Dedifferentiated amniotic fluid mesenchymal stem cell (primary cell): Measurements from ENCODE around the gene MAST1.
A peak's percentile ranks its signal among the peaks of the same experiment; 100 is the strongest.
"Not testable (repeated sequence)": the region's sequence is repeated elsewhere in the genome, so short reads cannot be mapped to it uniquely, and the experiment has no call there.

Experiments used
- DNase-seq: peaks from one replicate; pipeline ENCODE4 v3.0.0-alpha.2; 2016; ENCODE audit errors: extremely low spot score

MAST1 gene

DNA sequence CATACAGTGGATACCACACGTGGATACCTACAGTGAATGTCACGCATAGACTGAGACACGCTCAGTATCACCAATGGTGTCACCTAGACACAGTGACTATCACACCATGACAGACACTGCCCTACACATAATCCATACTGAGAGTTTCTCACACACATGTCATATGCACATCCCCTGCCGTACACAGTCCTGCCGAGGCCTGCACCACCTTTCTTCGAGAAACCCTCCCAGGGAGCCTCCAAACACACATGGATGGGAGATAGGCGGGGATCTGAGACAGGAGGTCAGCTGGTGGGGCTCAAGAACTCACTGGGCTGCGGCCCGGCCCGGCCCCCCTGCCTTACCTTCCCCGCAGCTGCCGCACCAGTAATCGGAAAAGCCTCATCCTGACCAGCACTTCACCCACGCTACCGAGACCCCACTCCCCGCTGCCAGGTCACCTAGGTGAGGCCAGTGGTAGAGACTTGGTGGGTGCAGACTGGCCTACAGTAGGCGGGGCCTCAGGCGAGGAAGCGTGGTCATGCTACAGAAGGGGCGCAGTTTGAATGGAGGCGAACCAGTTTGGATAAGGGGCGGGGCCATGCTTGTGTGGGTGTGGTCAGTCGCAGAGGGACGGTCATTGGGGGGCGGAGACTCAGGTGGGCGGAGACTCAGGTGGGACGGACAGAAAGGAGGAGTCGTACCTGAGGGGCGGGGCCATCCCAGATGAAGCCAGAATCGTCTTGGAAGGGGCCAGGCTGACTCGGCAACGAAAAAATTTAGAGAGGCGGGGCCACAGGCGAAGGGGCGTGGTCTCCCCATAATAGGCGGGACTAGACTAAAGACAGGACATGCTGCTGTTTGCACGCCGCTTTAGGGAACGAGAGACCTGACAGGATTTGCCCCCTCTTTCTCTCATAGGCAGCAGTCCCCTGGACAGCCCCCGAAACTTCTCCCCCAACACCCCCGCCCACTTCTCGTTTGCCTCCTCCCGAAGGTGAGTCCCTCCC, 2.1 kb downstream of the MAST1 start:
- no peak for DNase-seq

- DNase-seq = no peak
Measured at GRCh38 chr19:12841094-12841493, 2.8 kb downstream of the MAST1 start.

DNA sequence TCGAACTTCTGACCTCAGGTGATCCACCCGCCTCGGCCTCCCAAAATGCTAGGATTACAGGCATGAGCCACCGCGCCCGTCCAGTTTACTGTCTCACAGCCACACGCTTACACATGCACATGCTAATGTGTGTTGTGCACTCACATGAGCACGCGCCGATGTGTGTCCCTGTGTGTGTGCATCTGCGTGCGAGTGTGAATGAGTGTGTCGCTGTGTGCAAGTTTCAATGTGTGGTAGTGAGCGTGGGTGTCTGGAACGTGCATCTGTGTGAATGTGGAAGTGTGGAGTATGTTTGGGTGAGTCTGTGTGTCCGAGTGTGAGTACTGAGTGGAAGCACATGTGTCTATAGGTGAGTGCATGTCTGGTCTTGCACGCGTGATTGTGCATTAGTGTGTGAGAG, 4.2 kb downstream of the MAST1 start:
- DNase-seq = no peak

DNA sequence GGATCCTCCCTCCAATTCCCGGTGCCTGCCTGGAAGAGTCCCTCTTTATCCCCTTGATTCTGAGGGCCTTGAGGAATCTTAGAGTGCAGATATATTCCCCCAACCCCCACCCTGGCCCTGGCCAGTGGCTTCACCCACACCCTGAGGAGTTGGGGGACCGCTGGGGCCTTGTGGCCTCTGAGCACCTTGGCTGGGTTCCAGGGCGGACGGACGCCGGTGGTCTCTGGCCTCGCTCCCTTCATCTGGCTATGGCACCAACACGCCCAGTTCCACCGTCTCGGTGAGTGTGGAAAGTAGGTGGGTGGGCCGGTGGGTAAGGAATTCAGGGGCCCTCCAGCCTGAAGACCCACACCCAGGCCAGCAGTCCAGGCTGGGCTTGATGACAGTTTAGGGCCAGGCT, 5.0 kb downstream of the MAST1 start:
- no peak for DNase-seq

GRCh38 chr19:12843999-12844732, 5.9 kb downstream of the MAST1 start:
- no peak for DNase-seq

DNA sequence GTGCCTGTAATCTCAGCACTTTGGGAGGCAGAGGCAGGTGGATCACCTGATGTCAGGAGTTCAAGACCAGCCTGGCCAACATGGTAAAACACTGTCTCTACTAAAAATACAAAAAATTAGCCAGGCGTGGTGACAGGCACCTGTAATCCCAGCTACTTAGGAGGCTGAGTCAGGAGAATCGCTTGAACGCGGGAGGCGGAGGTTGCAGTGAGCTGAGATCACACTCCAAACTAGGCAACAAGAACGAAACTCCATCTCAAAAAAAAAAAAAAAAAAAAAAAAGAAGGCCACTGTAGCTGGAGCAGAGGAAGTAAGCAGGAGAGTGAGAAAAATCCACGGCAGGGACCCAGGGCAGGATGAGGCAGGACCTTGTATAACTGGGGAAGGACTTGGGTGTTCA, 8.3 kb downstream of the MAST1 start:
- not testable (repeated sequence) for DNase-seq

DNA sequence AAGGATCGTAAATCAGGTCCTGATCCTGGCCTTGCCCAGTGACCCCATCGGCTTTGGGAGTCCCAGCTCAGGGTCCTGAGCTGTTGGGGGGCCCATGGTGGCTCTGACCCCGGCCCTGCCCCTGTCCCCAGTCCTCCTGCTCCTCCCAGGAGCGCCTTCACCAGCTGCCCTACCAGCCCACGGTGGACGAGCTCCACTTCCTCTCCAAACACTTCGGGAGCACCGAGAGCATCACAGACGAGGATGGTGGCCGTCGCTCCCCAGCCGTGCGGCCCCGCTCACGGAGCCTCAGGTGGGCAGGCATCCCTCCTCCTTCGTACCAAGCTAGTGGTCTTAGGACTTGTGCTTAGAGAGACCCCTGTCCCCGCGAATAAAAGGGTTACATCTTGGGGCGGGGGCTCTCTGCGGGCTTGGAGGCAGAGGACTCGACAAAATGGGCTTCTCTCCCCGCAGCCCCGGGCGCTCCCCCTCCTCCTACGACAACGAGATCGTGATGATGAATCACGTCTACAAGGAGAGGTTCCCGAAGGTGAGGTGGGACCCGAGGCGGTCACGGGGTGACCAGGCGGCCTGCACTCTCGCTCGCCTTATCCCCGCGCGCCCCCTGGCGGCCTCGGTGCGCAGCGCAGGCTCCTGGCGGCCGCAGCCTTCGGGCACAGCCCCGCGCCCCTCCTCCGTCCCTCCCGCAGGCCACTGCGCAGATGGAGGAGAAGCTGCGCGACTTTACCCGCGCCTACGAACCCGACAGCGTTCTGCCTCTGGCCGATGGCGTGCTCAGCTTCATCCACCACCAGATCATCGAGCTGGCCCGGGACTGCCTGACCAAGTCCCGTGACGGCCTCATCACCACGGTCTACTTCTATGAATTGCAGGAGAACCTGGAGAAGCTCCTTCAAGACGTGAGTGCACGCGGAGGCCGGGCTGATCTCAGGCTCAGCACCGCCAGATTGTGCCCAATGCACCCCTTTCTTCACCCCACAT, 9.1 kb downstream of the MAST1 start:
- peak; percentile 38 for DNase-seq

DNA sequence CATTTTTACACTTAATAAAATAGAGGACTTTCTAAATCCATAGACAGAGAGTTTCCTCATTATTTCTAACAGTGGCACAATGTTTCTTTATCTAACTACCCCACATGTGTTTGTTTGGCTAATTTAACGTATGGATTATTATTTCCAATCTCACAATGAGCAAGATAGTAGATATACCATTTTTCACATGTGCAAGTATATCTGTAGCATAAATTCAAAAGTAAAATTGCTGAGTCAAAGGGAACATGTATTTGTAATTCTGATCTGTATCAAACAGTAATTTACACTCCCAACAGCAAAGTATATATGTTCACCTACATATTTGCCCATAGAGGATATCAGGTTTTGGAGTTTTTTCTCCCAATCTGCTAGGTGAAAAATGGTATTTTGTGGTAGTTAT, 18.3 kb downstream of the MAST1 start:
- DNase-seq = no peak

GRCh38 chr19:12858041-12858928, 20.0 kb downstream of the MAST1 start:
- DNase-seq = no peak

DNA sequence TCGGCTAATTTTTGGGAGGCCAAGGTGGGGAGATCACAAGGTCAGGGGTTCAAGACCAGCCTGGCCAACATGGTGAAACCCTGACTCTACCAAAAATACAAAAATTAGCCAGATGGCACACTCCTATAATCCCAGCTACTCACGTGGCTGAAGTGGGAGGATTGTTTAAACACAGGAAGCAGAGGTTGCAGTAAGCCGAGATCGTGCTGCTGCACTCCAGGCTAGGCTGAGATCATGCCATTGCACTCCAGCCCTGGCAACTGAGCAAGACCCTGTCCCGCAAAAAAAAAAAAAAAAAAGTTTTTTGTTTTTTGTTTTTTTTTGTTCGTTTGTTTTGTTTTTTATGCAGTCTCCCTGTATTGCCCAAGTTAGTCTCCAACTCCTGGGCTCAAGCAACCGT, 21.2 kb downstream of the MAST1 start:
- no peak for DNase-seq

DNA sequence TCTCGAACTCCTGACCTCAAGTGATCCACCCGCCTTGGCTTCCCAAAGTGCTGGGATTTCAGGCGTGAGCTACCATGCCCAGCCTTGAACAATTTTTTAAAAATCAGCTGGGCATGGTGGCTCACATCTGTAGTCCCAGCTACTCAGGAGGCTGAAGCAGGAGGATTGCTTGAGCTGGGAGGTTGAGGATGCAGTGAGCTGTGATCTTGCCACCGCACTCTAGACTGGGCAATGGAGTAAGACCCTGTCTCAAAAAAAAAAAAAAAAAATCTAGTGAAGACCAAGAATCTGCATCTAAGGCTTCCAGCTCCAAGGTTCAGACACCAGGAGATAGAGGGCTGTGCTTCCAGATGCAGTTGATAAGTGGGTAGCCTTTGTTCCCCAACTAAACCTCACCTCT, 25.8 kb downstream of the MAST1 start:
- DNase-seq = no peak

DNA sequence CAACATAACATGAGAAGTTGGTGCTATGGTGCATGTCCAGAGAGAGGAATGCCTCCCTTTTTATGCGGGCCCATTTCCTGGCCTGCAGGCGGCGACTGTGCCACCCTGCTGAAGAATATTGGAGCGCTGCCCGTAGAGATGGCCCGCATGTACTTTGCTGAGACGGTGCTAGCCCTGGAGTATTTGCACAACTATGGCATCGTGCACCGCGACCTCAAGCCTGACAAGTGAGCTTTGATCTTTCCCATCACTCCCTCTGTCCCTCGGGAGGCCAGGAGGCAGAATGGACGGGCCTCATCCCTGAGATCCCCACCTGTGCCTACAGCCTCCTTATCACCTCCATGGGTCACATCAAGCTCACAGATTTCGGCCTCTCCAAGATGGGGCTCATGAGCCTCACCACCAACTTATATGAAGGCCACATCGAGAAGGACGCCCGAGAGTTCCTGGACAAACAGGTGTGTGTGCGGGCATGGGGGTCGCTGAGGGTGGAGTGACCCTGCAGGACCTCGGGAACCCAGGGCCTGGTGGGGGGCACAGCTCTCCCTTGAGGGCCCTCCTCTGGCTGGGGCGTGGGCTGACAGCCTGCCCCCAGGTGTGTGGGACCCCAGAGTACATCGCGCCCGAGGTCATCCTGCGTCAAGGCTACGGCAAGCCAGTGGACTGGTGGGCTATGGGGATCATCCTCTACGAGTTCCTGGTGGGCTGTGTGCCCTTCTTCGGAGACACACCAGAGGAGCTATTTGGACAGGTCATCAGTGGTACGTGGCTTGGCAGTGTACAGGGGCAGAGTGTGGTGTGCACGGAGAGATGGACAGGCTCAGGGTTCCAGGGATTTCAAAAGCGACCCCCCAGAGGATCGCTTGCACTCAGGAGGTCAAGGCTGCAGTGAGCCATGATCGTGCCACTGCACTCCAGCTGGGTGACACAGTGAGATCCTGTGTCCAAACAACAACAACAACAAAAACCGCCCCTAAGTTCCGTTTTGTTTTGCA, 26.7 kb downstream of the MAST1 start:
- no peak for DNase-seq

GRCh38 chr19:12865746-12866415, 27.6 kb downstream of the MAST1 start:
- no peak for DNase-seq

DNA sequence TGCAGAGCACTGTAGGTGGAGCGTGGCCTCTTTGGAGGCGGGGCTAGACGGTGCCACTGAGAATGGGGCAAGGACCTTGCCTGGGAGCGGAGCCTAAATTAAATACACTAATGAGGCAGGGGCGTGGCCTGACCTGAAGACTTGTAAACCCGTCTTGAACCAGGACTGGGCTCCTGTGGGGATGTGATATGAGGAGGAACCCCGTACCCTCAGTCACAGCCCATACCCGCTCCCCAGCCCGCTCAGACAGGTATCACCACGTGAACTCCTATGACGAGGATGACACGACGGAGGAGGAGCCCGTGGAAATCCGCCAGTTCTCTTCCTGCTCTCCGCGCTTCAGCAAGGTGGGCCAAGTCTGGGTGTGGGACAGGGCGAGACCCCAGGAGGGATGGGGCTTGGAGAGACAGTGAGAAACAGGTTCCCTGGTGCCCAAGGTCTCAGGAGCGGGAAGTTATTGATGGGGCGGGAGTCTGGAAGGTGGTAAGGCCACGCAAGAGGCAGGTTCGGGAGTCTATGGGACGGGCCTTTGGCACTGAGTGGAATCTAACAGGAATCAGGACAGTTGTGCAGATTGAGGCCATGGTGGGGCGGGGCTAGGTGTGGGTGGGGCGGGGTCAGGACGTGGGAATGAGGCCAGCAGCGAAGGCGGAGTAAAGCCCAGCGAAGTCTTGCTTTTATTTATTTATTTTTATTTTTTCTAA, 28.3 kb downstream of the MAST1 start:
- DNase-seq = no peak

DNA sequence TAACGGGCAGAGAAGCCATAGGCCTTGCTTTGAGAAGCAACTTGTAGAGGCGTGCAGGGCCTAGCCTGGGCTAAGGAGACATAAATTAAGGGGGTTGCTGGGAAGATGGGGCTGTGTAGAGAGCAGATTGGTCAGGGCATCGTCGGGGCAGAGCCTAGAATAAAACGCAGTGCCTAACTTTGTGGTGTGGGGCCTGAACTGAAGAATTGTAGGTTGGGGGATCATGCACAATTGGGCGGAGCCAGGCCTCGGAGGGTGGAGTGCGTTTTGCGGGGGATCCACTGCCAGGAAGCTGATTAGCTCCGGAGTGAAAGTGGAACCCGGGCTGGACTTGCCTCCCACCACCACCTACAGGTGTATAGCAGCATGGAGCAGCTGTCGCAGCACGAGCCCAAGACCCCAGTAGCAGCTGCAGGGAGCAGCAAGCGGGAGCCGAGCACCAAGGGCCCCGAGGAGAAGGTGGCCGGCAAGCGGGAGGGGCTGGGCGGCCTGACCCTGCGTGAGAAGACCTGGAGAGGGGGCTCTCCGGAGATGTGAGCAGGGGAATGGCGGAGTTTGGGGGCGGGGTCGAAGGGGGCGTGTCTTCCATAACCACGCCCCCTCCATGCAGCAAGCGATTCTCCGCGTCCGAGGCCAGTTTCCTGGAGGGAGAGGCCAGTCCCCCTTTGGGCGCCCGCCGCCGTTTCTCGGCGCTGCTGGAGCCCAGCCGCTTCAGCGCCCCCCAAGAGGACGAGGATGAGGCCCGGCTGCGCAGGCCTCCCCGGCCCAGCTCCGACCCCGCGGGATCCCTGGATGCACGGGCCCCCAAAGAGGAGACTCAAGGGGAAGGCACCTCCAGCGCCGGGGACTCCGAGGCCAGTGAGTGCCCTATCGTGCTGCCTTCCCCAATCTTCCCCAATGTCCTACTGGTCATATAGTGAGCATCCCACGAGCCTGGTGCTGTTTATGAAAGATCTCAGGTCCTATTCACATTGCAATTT, 29.1 kb downstream of the MAST1 start:
- no peak for DNase-seq

DNA sequence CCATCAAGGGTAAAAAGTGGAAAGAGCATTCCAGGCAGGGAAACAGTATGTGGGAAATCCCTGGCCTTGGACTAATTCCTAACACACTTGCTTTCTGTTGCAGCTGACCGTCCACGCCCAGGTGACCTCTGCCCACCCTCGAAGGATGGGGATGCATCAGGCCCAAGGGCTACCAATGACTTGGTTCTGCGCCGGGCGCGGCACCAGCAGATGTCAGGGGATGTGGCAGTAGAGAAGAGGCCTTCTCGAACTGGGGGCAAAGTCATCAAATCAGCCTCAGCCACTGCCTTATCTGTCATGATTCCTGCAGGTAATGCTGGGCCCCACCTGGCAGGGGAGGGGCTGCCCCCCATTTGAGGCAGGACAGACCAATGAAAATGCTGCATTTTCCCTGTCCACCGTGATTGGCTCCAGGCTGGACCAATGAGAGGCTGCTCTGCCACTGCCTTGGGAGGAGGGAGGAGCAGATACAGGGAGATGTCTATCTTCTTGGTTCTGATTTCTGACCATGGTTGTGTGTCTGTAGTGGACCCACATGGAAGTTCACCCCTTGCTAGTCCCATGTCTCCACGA, 30.3 kb downstream of the MAST1 start:
- no peak for DNase-seq

GRCh38 chr19:12871681-12872080, 33.4 kb downstream of the MAST1 start:
- no peak for DNase-seq
